GM18909 (cell line): ENCODE data around the gene MAP2K3.
"Not testable (repeated sequence)": the region's sequence is repeated elsewhere in the genome, so short reads cannot be mapped to it uniquely, and the experiment has no call there.

Experiments used
- ATAC-seq: cut with Tn5 transposase; IDR thresholded peaks from one replicate; pipeline ENCODE4 v1.9.1; 2021; ENCODE audit warnings: mild to moderate bottlenecking; ENCODE audit not compliant: unreplicated experiment, poor library complexity

Gene MAP2K3

GRCh38 chr17:21320430-21320829 is 35.9 kb downstream of the MAP2K3 start:
- not testable (repeated sequence) for ATAC-seq

GRCh38 chr17:21321061-21321460 is 36.5 kb downstream of the MAP2K3 start:
- ATAC-seq = not testable (repeated sequence)

- not testable (repeated sequence) for ATAC-seq
These were observed 37.3 kb downstream of the MAP2K3 start for GRCh38 chr17:21321744-21322191.

- ATAC-seq = not testable (repeated sequence)
These were observed 39.0 kb downstream of the MAP2K3 start for GRCh38 chr17:21323257-21324111.

- not testable (repeated sequence) for ATAC-seq
These were observed 40.2 kb downstream of the MAP2K3 start for GRCh38 chr17:21324741-21325140.

- ATAC-seq = peak; percentile 71
These were observed 43.4 kb downstream of the MAP2K3 start for GRCh38 chr17:21327921-21328320.

- not testable (repeated sequence) for ATAC-seq
These were observed 44.3 kb downstream of the MAP2K3 start for GRCh38 chr17:21328778-21329177.

- ATAC-seq = no peak
These were observed 46.1 kb downstream of the MAP2K3 start for GRCh38 chr17:21330436-21331160.

GRCh38 chr17:21336541-21337294 is 52.2 kb downstream of the MAP2K3 start:
- ATAC-seq = not testable (repeated sequence)

GRCh38 chr17:21337981-21338625 is 53.6 kb downstream of the MAP2K3 start:
- not testable (repeated sequence) for ATAC-seq

- no peak for ATAC-seq
These were observed 54.5 kb downstream of the MAP2K3 start for GRCh38 chr17:21339011-21339410.

GRCh38 chr17:21339571-21339970 is 55.1 kb downstream of the MAP2K3 start:
- not testable (repeated sequence) for ATAC-seq

- not testable (repeated sequence) for ATAC-seq
These were observed 55.9 kb downstream of the MAP2K3 start for GRCh38 chr17:21340407-21340806.

GRCh38 chr17:21341279-21341678 is 56.8 kb downstream of the MAP2K3 start:
- ATAC-seq = not testable (repeated sequence)

- ATAC-seq = not testable (repeated sequence)
These were observed 57.5 kb downstream of the MAP2K3 start for GRCh38 chr17:21341925-21342540.

- not testable (repeated sequence) for ATAC-seq
These were observed 58.8 kb downstream of the MAP2K3 start for GRCh38 chr17:21343061-21343949.

- ATAC-seq = not testable (repeated sequence)
These were observed 60.3 kb downstream of the MAP2K3 start for GRCh38 chr17:21344801-21345200.

- no peak for ATAC-seq
These were observed 60.7 kb downstream of the MAP2K3 start for GRCh38 chr17:21345236-21345635.

- not testable (repeated sequence) for ATAC-seq
These were observed 61.6 kb downstream of the MAP2K3 start for GRCh38 chr17:21346107-21346506.
